ENCODE measurements around the gene GRP. TPM values are rescaled to one million over a fixed set of nuclear protein-coding genes. Genes with fewer than 3 reads are reported as not detected.

GRP gene
- total RNA-seq, 1 experiment from 2014 or later = not detected

DNA sequence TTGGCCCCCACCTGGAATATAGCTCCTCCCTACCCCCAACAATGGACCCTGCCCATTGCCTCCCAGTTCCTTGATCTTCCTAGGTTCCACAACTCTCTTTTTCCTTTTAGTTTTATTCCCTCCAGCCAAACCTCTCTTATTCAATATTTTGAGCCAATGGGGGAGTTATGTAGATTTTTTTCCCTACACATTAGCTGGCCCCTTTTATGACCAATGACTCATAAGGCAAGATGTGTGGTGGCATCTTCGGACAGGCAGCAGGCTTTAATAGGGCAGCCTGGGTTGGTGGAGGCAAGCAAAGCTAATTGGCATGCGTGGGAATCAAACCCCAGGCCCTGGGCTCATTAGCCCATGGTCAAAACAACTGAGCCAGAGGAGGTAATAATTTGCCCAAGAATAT, 9.2 kb downstream of the GRP start:
- no peaks in the 10 kb centered on the region for H3K79me2 ChIP-seq (ENCODE audit: insufficient read depth, low read length)
- H3K27me3 ChIP-seq (ENCODE audit: insufficient read depth, low read length) = peaks cover 71% of the 10 kb centered on the region
- POLR2A ChIA-PET = no interaction called here
- no peaks in the 10 kb centered on the region for H3K9me2 ChIP-seq (ENCODE audit: insufficient read depth)
- RAD21 ChIA-PET (ENCODE audit: low non-redundant PET in 1 of 2, low total read pairs in 2 of 2, uncharacterized antibody in 2 of 2, unreplicated experiment in 2 of 2) = no interaction called here
- no TSS peak for BruUV-seq (replicated peaks)
- ATAC-seq (no peak), DNase-seq (ENCODE audit: low read depth, low spot score) (no peak)
- intact Hi-C loops (cut with micrococcal nuclease) = no loop called here
- no peaks in the 10 kb centered on the region for H3K4me1 ChIP-seq (ENCODE audit: control insufficient read depth in 1 of 2, insufficient read depth in 2 of 2, low read length in 2 of 2)
- no peaks in the 10 kb centered on the region for H3K36me3 ChIP-seq (ENCODE audit: control insufficient read depth in 1 of 2, insufficient read depth in 2 of 2, low read length in 2 of 2)
- no peak overlapping the region for H3K27ac ChIP-seq (ENCODE audit: low read depth, low read length)
- no peak overlapping the region for H2AFZ ChIP-seq (ENCODE audit: low read depth, low read length, poor library complexity, severe bottlenecking)
- CTCF ChIA-PET = interaction anchor here (1.1 kb wide), 1 partner anchor 461 kb away, joined by 3 read pairs; no protein-coding TSS in a partner anchor
- H3K4me3 ChIP-seq (replicated peaks in 1 of 2; ENCODE audit: low read depth in 1 of 2, low read length in 2 of 2) = no peak overlapping the region
- TF ChIP-seq TCF7L2 (IDR thresholded peaks at IDR 0.05; ENCODE audit: borderline replicate concordance, extremely low read depth, insufficient read depth, insufficient read length) = no peak
- TF ChIP-seq, protein P1, sequence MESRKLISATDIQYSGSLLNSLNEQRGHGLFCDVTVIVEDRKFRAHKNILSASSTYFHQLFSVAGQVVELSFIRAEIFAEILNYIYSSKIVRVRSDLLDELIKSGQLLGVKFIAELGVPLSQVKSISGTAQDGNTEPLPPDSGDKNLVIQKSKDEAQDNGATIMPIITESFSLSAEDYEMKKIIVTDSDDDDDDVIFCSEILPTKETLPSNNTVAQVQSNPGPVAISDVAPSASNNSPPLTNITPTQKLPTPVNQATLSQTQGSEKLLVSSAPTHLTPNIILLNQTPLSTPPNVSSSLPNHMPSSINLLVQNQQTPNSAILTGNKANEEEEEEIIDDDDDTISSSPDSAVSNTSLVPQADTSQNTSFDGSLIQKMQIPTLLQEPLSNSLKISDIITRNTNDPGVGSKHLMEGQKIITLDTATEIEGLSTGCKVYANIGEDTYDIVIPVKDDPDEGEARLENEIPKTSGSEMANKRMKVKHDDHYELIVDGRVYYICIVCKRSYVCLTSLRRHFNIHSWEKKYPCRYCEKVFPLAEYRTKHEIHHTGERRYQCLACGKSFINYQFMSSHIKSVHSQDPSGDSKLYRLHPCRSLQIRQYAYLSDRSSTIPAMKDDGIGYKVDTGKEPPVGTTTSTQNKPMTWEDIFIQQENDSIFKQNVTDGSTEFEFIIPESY (IDR thresholded peaks at IDR 0.05; ENCODE audit: extremely low read depth, insufficient replicate concordance, low read length) = no peak
- no peak for TF ChIP-seq SP1 (IDR thresholded peaks at IDR 0.05; ENCODE audit: low read depth)
- TF ChIP-seq, protein P2, sequence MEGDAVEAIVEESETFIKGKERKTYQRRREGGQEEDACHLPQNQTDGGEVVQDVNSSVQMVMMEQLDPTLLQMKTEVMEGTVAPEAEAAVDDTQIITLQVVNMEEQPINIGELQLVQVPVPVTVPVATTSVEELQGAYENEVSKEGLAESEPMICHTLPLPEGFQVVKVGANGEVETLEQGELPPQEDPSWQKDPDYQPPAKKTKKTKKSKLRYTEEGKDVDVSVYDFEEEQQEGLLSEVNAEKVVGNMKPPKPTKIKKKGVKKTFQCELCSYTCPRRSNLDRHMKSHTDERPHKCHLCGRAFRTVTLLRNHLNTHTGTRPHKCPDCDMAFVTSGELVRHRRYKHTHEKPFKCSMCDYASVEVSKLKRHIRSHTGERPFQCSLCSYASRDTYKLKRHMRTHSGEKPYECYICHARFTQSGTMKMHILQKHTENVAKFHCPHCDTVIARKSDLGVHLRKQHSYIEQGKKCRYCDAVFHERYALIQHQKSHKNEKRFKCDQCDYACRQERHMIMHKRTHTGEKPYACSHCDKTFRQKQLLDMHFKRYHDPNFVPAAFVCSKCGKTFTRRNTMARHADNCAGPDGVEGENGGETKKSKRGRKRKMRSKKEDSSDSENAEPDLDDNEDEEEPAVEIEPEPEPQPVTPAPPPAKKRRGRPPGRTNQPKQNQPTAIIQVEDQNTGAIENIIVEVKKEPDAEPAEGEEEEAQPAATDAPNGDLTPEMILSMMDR (IDR thresholded peaks at IDR 0.05 in 2 of 3, conservative IDR thresholded peaks at IDR 0.05 in 1 of 3; ENCODE audit: borderline replicate concordance in 1 of 3, insufficient read depth in 1 of 3, low read depth in 2 of 3, low read length in 2 of 3) = no peak
- H3K9me3 ChIP-seq (ENCODE audit: control insufficient read depth in 1 of 2, insufficient read depth in 1 of 2, low read depth in 1 of 2, low read length in 2 of 2) = no peaks in the 10 kb centered on the region
- H4K20me1 ChIP-seq (ENCODE audit: insufficient read depth) = no peaks in the 10 kb centered on the region
- no peak overlapping the region for H3K4me2 ChIP-seq (ENCODE audit: low read length)
- no peak overlapping the region for H3K9ac ChIP-seq (ENCODE audit: low read length)
